ENCODE measurements around the gene ULK1. TPM values are rescaled to one million over a fixed set of nuclear protein-coding genes. Genes with fewer than 3 reads are reported as not detected.
A peak's percentile ranks its signal among the peaks of the same experiment; 100 is the strongest.

Gene ULK1
- polyA plus RNA-seq (19.0 and 27.9 TPM in 2 replicates), polyA minus RNA-seq (19.3 and 20.7 TPM in 2 replicates)

- H3K9ac ChIP-seq (ENCODE audit: low read length), result peak within 1 kb of the TSS; percentile 77
- H3K79me2 ChIP-seq (replicated peaks; ENCODE audit: insufficient read depth, low read length), result peaks cover 38% of the 10 kb centered on the region
- peak within 1 kb of the TSS; percentile 95 for H3K4me2 ChIP-seq (ENCODE audit: low read length)
- no peaks in the 10 kb centered on the region for H3K36me3 ChIP-seq (ENCODE audit: insufficient read depth, low read length)
- H3K27me3 ChIP-seq (ENCODE audit: insufficient read depth, low read depth, low read length), result no peaks in the 10 kb centered on the region
- no peaks in the 10 kb centered on the region for H3K9me3 ChIP-seq (ENCODE audit: low read length)
- H3K4me3 ChIP-seq (ENCODE audit: low read length), result peak within 1 kb of the TSS; percentile 94
- TF ChIP-seq CTCF (IDR thresholded peaks at IDR 0.05; ENCODE audit: poor library complexity, severe bottlenecking) (no peak), TAF1 (IDR thresholded peaks at IDR 0.05; ENCODE audit: low read depth) (peak; percentile 62), RAD21 (conservative IDR thresholded peaks at IDR 0.05) (peak; percentile 40), EP300 (conservative IDR thresholded peaks at IDR 0.05; ENCODE audit: poor library complexity, severe bottlenecking) (no peak), EZH2 (IDR thresholded peaks at IDR 0.05; ENCODE audit: borderline replicate concordance, insufficient read depth, low read length, poor library complexity, severe bottlenecking) (no peak), SMC3 (conservative IDR thresholded peaks at IDR 0.05; ENCODE audit: poor library complexity) (no peak), REST (IDR thresholded peaks at IDR 0.05; ENCODE audit: borderline replicate concordance) (peak; percentile 90), POLR2AphosphoS5 (IDR thresholded peaks at IDR 0.05) (peak; percentile 93), MXI1 (conservative IDR thresholded peaks at IDR 0.05; ENCODE audit: poor library complexity, severe bottlenecking) (no peak)
- H2AFZ ChIP-seq (ENCODE audit: low read depth, low read length), result no peak within 1 kb of the TSS
- H3K27ac ChIP-seq (ENCODE audit: low read length), result no peak within 1 kb of the TSS
- no peaks in the 10 kb centered on the region for H3F3A ChIP-seq (ENCODE audit: insufficient read depth, low read length, poor library complexity, severe bottlenecking)
- peaks cover 14% of the 10 kb centered on the region for H4K20me1 ChIP-seq (ENCODE audit: insufficient read depth)
- H3K9me2 ChIP-seq (ENCODE audit: insufficient read depth, low read length), result no peaks in the 10 kb centered on the region
These were observed at the start of gene ULK1 for GRCh38 chr12:131894313-131894860. ULK1 (plus strand) TSS chr12:131894622; CDS start chr12:131895002, 380 bp downstream.

- H3K79me2 ChIP-seq (replicated peaks; ENCODE audit: insufficient read depth, low read length), result no peaks in the 10 kb centered on the region
- no peaks in the 10 kb centered on the region for H3K27me3 ChIP-seq (ENCODE audit: insufficient read depth, low read depth, low read length)
- no peaks in the 10 kb centered on the region for H3F3A ChIP-seq (ENCODE audit: insufficient read depth, low read length, poor library complexity, severe bottlenecking)
- H3K4me3 ChIP-seq (ENCODE audit: low read length), result no peak overlapping the region
- H3K36me3 ChIP-seq (ENCODE audit: insufficient read depth, low read length), result no peaks in the 10 kb centered on the region
- H3K27ac ChIP-seq (ENCODE audit: low read length), result no peak overlapping the region
- no peak overlapping the region for H3K9ac ChIP-seq (ENCODE audit: low read length)
- no peaks in the 10 kb centered on the region for H4K20me1 ChIP-seq (ENCODE audit: insufficient read depth)
- H2AFZ ChIP-seq (ENCODE audit: low read depth, low read length), result no peak overlapping the region
- no peak overlapping the region for H3K4me2 ChIP-seq (ENCODE audit: low read length)
- TF ChIP-seq MXI1 (conservative IDR thresholded peaks at IDR 0.05; ENCODE audit: poor library complexity, severe bottlenecking) (no peak), CTCF (IDR thresholded peaks at IDR 0.05; ENCODE audit: poor library complexity, severe bottlenecking) (no peak), POLR2AphosphoS5 (IDR thresholded peaks at IDR 0.05) (no peak), TAF1 (IDR thresholded peaks at IDR 0.05; ENCODE audit: low read depth) (no peak), EP300 (conservative IDR thresholded peaks at IDR 0.05; ENCODE audit: poor library complexity, severe bottlenecking) (no peak)
- no peaks in the 10 kb centered on the region for H3K9me3 ChIP-seq (ENCODE audit: low read length)
- H3K9me2 ChIP-seq (ENCODE audit: insufficient read depth, low read length), result no peaks in the 10 kb centered on the region
These were observed 49.8 kb upstream of the ULK1 start for GRCh38 chr12:131844656-131845055.
